ENCODE data around the gene RAG1. TPM values are rescaled to one million over a fixed set of nuclear protein-coding genes. Genes with fewer than 3 reads are reported as not detected.

RAG1 gene
- total RNA-seq, 2 donors from 2014 or later: 0.28 to 1.1 TPM

DNA sequence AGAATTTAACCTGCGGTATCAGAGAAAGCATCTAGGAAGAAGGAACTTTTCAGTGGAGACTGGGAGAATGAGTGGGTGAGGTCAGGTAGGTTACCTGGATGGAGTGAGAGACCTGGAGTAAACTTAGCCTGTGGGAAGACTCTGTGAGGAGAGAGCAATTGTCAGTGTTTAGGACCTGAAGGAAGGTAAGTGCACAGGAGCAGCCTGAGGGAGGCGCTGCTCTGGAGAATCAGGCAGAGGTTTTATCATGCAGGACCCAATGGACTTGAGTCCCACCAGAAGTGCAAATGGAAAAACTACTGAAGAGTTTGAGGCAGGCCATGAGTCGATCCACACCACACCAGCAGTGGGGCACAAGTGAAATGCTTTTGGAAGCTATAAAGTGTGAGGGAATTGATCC lies 15.9 kb downstream of the RAG1 start:
- DNase-seq (ENCODE audit: low spot score): no peak
- intact Hi-C loops (cut with DNase I): loop anchor here in 1 of 2 donors (5.0 kb wide), 1 partner anchor 1336 kb away; no protein-coding TSS in a partner anchor

DNA sequence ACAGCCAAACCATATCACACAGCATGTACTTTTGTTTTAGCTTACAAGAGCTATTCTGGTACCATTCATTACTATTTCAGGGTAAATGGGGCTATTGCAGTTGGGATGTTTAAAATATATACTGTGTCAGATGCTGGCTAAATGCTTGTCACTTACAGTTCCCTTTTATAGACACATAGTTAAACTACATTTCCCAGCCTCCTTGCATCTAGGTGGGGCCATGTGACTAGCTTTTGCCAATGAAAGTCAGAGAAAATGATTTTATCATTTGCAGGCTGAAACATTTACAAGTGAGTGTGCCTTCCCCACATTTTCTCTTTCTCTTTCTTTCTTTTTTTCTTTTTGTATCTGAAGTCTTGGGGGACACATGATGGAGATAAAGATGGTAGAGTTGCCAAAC lies 18.7 kb downstream of the RAG1 start:
- intact Hi-C loops (cut with DNase I): no loop called here
- no peak for DNase-seq (ENCODE audit: low spot score)

DNA sequence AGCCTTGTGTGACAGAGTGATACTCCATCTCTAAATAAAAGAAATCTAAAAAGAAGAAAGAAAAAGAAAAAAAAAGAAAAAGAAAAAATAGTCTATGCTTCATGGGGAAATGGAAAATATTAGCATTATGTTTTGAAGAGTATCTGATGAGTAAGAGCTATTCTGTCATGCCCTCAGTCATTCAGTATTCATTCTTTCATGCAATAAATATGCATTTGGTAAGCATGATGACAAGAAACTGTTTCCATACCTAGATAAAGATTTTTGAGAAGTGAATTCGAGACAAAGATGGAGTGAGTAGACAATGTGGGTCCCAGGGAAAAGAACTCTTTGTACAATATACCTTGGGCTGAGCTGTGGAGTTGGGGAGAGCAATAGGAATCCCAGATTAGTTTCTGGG lies 20.3 kb downstream of the RAG1 start:
- intact Hi-C loops (cut with DNase I): no loop called here
- no peak for DNase-seq (ENCODE audit: low spot score)

DNA sequence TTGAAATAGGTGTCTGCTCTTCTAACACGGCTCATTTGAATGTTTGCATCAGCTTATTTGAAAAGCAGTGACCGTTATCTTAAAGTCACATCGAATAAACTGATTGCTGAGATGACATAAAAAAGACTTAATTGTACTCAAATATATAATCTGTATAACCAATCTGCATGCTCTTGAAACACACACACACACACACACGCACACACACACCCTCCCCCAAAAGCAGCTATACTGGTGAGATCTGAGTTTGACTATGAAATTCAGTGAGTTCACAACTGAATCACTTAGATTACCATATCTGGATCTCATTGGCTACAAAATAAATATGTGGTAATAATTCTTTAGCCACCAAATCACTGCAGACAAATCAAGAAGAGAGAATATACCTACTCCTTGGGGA lies 22.7 kb downstream of the RAG1 start:
- intact Hi-C loops (cut with DNase I): no loop called here
- DNase-seq (ENCODE audit: low spot score): no peak

DNA sequence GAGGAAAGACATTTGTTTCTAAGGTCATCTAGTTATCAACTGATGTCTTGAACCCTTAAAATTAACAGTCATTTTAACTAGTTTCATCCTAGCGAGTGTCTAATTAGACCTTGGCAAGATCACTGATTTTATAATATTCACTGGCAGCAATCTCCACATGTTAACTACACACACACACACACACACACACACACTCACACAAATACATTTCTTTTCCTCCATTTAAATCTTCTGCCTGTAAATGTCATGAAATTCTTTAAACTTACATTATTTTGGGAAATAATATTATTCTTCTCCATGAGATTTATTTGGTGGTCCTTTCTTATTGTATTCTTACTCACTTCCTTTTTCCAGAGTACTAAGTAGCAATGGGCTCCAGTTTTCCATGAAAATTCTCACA lies 23.6 kb downstream of the RAG1 start:
- intact Hi-C loops (cut with DNase I): no loop called here
- no peak for DNase-seq (ENCODE audit: low spot score)

DNA sequence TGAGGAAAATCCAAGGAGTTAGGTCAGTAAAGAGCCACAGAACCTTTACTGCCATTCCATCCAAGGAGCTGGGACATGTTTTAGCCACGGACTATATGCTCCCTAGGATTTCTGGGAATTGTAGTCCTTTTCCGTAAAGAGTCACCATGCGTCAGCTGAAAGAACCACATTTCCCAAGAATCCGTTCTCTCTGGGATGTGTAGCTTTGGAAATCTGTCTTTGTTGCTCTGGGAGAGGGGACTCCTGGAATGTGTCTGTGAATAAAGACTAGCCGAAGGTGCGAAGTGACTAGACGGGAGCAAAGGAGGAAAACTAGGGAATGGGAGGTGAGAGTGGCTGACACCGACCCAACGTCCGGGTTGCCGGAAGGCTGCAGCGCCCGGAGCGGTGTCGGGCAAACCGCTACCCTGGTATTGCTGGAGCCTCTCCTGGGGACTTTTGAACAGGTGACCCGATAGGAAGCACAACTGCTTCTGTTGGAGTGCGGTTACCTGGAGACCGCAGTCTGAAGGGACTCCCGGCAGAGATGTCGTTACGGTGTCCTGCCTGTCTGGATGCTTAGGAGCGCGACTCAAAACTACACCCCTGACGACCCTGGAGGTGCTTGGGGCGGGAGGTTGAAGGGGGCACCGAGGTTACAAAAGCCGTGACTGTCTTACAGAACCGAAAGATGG lies 26.6 kb downstream of the RAG1 start, which contains the start of gene IFTAP:
TSS of gene IFTAP (plus strand) at position 187 of the 674 bp plus-strand sequence. CDS start 15,602 bp downstream, outside the sequence.
- intact Hi-C loops (cut with DNase I): no loop called here

DNA sequence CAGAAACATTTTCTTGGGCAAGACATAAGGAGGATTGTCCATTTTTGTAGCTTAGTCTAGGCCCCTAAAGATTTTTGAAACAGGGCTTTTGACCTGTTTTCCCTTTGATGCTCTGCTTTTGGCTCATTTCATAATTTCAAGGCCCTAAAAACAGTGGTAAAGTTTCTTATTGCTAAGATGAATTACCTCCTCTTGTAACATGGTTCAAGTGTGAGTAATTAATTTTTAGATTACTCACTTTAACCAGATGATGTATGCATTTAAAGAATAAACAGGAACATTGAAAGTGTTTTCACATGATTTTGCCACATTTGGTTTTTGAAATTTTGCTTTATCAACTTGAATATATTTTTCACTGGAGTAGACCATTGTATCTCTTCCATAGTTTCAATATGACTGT lies 29.1 kb downstream of the RAG1 start:
- intact Hi-C loops (cut with DNase I): no loop called here
- DNase-seq (ENCODE audit: low spot score): no peak

More for the DNA sequence above, 26.6 kb downstream of the RAG1 start, which contains the start of gene IFTAP:
- DNase-seq (ENCODE audit: low spot score): peak; percentile 79

DNA sequence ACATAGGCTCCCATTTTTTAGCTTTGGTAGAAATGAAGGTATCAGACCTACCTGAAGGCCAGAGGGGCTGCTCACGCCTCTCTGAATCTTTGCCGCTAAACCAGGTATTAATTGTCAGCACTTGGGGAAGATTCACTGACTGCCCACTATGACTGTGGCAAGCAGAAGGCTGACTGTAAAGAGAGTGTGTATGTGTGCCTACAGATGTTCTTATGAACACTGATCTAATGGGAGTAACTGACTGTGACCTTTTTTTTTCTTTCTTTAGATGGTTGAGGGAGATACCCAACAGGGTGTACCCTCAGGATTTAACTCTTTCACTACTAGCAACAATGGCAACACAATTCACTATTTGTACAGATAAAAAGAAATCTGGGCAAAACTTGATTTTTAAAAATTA lies 30.2 kb downstream of the RAG1 start, which contains the start of gene RAG2:
TSS of gene RAG2 (minus strand) at position 186 of the 400 bp plus-strand sequence. CDS start 4,068 bp downstream, outside the sequence.
- intact Hi-C loops (cut with DNase I): no loop called here
- no peak for DNase-seq (ENCODE audit: low spot score)

DNA sequence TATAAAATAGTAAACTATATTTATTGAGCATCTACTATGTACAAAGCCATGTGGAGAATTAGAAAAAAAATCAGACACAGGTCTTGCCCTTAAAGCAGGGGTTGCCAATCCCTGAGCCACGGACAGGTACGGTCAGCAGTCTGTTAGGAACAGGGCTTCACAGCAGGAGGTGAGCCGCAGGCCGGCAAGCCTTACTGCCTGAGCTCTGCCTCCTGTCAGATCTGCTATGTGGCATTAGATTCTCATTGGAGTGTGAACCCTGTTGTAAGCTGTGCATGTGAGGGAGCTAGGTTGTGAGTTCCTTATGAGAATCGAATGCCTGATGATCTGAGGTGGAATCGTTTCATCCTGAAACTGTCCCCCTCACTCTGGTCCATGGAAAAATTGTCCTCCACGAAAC lies 32.4 kb downstream of the RAG1 start:
- DNase-seq (ENCODE audit: low spot score): no peak
- intact Hi-C loops (cut with DNase I): no loop called here

DNA sequence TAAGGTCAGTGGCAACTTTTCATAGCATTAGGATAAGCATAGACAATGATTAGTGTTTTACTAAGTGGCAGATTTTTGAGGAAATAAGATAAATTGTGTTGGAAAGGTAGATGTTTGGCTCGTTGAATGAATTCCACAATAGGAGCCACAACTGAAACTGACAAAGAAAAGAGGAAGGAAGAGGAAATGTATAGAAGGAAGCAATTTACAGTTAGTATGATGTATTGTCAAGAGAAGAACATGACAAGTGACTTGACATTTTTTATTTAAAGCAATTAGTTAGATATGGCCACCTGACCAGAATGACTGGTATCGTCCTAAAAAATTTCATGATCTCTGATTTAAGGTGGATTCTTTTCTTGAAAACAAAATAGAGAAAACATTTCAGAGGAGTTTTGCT lies 33.3 kb downstream of the RAG1 start:
- no peak for DNase-seq (ENCODE audit: low spot score)
- intact Hi-C loops (cut with DNase I): no loop called here

DNA sequence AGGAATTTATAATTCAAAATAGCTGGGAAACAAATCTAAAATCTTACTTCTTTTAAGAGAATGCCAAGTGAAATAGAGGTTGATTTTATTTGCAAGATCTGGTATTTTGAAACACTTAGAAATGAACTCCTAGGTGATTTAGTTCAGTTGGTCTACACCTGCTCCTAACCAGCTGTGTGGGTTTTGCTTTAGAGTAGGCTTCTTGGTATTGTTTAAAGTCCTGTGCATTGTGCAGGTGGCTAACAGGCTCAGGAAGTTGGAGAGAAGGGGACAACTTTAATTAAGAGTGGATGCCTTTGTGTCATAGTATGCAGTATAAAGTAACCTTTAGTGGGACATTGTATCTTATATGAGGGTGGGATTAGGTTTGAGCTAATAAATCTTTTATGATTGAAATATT lies 34.3 kb downstream of the RAG1 start:
- intact Hi-C loops (cut with DNase I): no loop called here
- no peak for DNase-seq (ENCODE audit: low spot score)

DNA sequence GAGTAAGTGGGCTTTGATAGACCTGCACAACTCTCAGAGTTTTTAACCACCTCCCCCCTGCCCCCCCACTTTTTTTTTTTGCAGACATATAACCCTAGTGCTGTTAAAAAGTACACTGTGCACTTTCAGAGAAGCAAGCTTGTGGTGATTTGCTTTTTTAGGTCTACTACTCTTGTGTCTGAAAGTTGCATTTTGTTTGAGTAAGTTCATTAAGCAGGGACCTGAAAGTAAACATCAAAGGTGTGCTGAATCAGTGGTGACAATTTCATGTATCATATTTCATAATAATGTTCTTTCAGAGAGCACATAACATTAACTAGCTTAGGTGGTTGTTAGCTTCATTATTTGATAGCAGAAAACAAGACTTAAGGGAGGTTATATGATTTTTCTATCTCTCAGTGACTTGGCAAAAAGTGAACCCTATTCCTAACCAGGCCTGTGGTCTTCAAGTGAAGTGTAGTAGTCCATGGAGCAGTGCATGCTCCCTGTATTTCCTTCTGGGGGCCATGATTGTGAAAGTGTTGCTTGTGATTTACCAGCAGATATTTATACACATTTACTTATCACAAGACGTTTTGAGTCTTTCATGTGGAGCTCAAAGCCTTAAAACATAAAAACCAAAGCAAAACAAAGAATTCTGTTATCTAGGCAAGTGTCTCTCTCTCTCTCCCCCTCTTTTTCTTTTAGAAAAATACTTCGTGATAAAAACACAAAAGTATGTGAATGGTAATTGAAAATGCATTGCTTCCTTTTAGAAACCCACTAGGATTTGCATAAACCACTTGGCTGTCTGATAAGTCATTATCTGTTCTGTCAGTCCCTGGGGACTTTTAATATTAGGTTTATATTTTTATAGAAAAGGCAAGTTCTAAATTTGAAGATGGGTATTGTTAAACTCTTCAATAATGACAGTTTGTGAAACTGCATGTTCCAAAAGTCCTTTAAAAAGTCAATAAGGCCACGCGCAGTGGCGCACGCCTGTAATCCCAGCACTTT lies 37.7 kb downstream of the RAG1 start:
- intact Hi-C loops (cut with DNase I): no loop called here
- no peak for DNase-seq (ENCODE audit: low spot score)

DNA sequence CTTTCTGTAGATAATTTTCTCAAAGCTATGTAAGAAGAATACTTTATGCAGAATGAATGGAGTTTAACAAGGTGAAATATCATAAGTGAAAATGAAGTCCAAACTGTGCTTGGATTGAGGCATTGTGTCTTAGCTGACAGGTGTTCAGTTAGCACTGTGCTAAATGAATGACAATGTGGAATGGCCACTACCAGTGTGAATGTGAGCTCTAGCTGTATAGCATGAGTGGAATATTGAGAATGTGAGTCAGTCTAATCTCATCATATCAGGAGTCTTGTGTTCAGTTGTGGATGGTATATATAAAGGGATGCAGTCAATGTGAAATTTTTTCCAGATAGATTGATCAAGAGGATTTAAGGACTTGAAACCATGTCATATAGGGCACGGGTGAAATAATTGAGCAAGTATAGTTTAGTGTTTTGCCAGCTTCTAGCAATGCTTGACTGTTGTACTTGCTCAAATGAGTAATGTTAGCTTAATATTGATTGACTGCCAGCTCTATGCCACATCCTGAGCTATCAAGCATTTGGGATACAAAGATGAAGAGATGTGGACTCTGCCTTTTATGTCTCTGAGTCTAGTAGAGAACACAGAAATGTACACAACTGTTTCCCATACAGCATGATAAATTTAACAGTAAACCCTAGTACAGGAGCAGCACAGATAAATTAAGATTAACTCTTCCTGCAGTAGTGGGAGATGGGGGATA lies 40.8 kb downstream of the RAG1 start:
- DNase-seq (ENCODE audit: low spot score): no peak
- intact Hi-C loops (cut with DNase I): no loop called here

DNA sequence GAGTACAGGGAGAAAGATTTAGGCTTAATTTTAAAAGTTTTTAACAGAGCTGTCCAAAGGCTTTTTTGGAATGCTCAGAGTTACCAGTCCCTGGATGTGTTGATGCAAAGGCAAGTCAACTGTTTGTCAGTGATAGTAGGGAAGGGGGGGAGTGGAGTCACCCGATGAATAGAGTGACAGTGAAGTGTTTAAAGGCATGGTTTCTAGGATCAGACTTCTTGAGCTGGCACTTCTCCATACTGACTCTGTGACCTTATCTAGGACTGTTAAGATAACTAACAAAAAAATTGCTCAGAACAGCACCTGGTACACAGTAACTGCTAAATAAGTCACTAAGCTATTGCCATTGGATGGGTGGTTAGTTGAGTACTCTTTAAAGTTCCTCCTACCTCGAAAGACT lies 41.6 kb downstream of the RAG1 start:
- DNase-seq (ENCODE audit: low spot score): no peak
- intact Hi-C loops (cut with DNase I): no loop called here

DNA sequence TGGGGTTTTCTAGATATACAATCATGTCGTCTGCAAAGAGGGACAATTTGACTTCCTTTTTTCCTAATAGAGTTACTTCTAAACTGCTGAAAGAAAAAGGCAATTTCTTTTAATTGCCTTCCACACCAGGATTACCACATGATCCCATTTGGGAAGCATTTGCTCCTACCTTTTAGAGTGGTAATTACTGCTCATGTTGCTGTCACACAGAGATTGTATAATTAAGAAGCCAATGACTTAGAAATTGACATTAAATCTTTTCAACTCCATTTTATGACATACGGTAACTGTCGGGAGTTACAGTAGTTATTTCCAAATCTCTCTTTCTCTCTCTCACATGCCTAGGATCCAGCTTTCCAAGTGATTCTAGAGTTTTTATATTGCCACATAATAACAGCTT lies 48.0 kb downstream of the RAG1 start:
- intact Hi-C loops (cut with DNase I): no loop called here
- no peak for DNase-seq (ENCODE audit: low spot score)

DNA sequence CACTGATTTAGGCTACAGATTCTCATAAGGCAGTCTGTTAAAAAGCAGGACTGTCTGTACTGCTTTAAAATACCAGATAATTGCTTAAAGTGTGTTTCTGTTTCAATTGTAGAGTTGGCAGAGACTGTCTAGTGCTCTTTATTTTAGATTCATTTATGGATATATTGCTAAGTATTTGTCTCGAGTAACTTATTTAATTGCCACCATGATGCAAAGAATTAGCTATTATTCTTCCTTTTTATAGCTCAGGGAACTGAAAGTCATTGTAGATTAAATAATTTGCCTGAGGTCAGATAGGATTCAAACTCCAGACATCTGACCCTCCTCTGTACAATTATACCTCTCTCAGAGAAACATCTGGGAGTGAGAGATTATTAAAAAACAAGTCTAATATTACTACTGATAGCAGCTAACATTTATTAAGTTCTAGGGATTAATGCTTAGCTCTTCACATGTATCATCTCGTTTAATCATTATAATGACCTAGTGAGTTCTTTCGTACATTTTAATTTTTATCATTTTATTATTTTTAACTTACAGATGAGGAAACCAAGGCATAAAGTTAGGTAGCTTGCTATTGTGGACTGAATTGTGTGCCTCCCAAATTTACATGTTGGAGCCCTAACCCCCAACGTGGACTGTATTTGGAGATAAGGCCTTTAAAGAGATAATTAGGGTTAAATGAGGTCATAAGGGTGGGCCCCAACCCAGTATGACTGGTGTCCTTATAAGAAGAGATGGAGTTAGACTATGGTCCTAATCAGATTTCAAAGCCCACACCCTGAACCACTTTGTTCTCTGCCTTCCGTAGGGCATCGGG lies 49.9 kb downstream of the RAG1 start:
- intact Hi-C loops (cut with DNase I): no loop called here
- no peak for DNase-seq (ENCODE audit: low spot score)

DNA sequence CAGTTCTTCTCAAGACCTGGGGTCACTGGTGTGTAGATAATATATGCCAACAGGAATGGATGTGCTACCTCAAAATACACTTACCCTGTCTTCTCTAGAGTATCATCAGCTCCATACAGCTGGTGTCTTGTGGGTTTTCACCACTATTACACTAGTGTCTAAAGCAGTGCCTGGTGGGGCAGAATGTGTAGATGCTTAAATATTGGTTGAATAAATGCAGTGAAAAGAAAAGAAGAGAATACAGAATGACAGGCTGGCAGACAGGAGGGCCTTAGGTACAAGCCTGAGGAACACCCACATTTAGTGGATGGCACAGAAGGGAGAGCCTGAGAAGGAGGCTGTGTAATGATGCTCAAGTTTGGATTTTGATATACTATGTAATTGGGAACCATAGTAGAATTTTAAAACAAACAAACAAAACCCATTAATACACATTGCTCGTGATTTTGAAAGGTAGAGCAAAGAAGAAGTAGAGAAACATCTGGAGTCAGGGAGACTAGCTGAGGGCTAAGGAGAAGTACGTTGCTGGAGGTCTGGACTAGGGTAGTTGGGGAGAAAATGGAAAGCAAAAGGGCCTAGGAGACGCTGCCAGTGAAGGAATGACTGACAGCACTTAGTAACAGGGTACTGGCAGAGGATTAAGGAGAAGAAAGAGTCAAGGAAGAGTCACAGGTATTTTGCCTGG lies 50.7 kb downstream of the RAG1 start:
- intact Hi-C loops (cut with DNase I): no loop called here
- DNase-seq (ENCODE audit: low spot score): no peak

DNA sequence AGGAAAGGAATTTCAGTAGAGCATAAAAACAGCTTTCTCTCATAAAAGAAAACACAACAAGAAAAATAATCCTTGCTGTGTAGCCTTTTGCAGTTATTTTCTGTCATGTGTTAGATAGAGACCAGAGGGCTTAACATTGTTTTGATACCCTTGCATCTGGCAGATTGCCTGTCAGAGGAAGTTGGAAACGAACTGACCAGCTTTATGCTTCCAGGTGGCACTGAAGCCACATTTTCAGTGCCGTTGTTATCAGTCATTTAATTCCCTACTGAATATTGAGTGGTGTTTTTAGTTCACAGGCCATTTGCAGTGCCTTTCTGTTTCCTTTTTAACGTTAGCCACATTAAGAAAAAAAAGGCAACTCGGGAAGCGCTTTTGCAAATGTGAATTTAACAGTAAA lies 51.7 kb downstream of the RAG1 start:
- intact Hi-C loops (cut with DNase I): no loop called here
- DNase-seq (ENCODE audit: low spot score): no peak

Measured in posterior vena cava (tissue), 2 donors.